HepG2 (cell line): ENCODE results near the gene DPYD. TPM values are rescaled to one million over a fixed set of nuclear protein-coding genes. Genes with fewer than 3 reads are reported as not detected.

ENCODE experiments used
- ATAC-seq: fragments of 200-7000 bp; cut with Tn5 transposase; 3 replicates; pipeline ENCODE4 v1.9.1; 2020; ENCODE audit warnings: mild to moderate bottlenecking, moderate library complexity
- BruUV-seq: library from RNA; stranded (reverse); fragments of 400-500 nt; replicated peaks from 2 replicates; lab custom pipeline; 2021; lab: Mats Ljungman, UMichigan
- CTCF ChIA-PET: fragments of 300-600 bp; formaldehyde crosslinking; extraction: SDS; loops from one replicate; lab custom pipeline; 2021; ENCODE audit warnings: low total read pairs, inconsistent platforms, low intra/inter-chr PET ratio; lab: Yijun Ruan, JAX
- POLR2A ChIA-PET: fragments of 350-600 bp; sonication (Branson Sonifier 250); formaldehyde crosslinking; loops from one replicate; lab custom pipeline; 2020; ENCODE audit warnings: antibody characterized with exemption, inconsistent platforms; lab: Yijun Ruan, JAX
- DNase-seq: peaks from one replicate; pipeline ENCODE4 v3.0.0-alpha.2; 2015; ENCODE audit warnings: low spot score
- FAIRE-seq: peaks from 3 replicates; lab custom pipeline; 2011; peaks lifted over from hg19 to GRCh38; lab: Jason Lieb, UNC
- H2AFZ ChIP-seq: one replicate; pipeline ENCODE4 v1.6.1; 2011; ENCODE audit warnings: low read length, inconsistent platforms
- H3K27ac ChIP-seq: fragments of 300-600 bp; 3 replicates; pipeline ENCODE4 v1.8.0; 2011; ENCODE audit warnings: mixed run types, mild to moderate bottlenecking, mixed read lengths, low read length, inconsistent platforms; ENCODE audit not compliant: insufficient read depth; ENCODE audit errors: extremely low read length
- H3K27me3 ChIP-seq, 2 experiments: fragments of 200-600 bp in 1 of 2; 2 replicates in 1 of 2; 3 replicates in 1 of 2; pipeline versions ENCODE4 v1.6.0 to v1.8.0; 2011; ENCODE audit warnings: low read length in 2 of 2, mild to moderate bottlenecking in 2 of 2, moderate library complexity in 2 of 2, inconsistent platforms in 1 of 2; ENCODE audit not compliant: insufficient read depth in 2 of 2, control insufficient read depth in 1 of 2
- H3K36me3 ChIP-seq, 2 experiments: fragments of 200-600 bp in 1 of 2; replicated peaks in 1 of 2; 2 replicates in 1 of 2; 3 replicates in 1 of 2; pipeline versions ENCODE4 v1.5.1 to v1.8.0; 2011; ENCODE audit warnings: low read length in 2 of 2, inconsistent platforms in 1 of 2; ENCODE audit not compliant: insufficient read depth in 2 of 2, control insufficient read depth in 1 of 2
- H3K4me1 ChIP-seq: 2 replicates; pipeline ENCODE4 v1.5.1; 2012; ENCODE audit warnings: low read length, inconsistent platforms; ENCODE audit not compliant: insufficient read depth
- H3K4me2 ChIP-seq: 2 replicates; pipeline ENCODE4 v1.6.0; 2011; ENCODE audit warnings: low read depth, low read length, inconsistent platforms
- H3K4me3 ChIP-seq, 3 experiments: fragments of 200-600 bp in 1 of 3; sonication (generic), shearing (Covaris generic) in 1 of 3; replicated peaks in 1 of 3; 2 replicates each; pipeline ENCODE4 v1.5.1; 2011 to 2016; ENCODE audit warnings: low read length in 3 of 3, inconsistent platforms in 2 of 3, low read depth in 2 of 3, mild to moderate bottlenecking in 2 of 3, control low read depth in 1 of 3, mixed read lengths in 1 of 3; ENCODE audit not compliant: insufficient read depth in 1 of 3
- H3K79me2 ChIP-seq: one replicate; pipeline ENCODE4 v1.6.1; 2011; ENCODE audit warnings: low read length, inconsistent platforms; ENCODE audit not compliant: insufficient read depth
- H3K9ac ChIP-seq: 2 replicates; pipeline ENCODE4 v1.6.0; 2011; ENCODE audit warnings: mild to moderate bottlenecking, low read depth, low read length, inconsistent platforms; ENCODE audit not compliant: insufficient read depth
- H3K9me3 ChIP-seq: 2 replicates; pipeline ENCODE4 v1.5.1; 2012; ENCODE audit warnings: mild to moderate bottlenecking, low read length
- H4K20me1 ChIP-seq: 2 replicates; pipeline ENCODE4 v1.6.0; 2011; ENCODE audit warnings: inconsistent platforms, mild to moderate bottlenecking, low read length, moderate library complexity; ENCODE audit not compliant: insufficient read depth
- ARHGAP35 ChIP-seq: sonication (generic); formaldehyde crosslinking; IDR thresholded peaks from 2 replicates; pipeline ENCODE4 v1.9.0; 2022; ENCODE audit warnings: mild to moderate bottlenecking, inconsistent platforms, moderate library complexity, missing genetic modification reagents, borderline replicate concordance
- ARID2 ChIP-seq: sonication (generic); formaldehyde crosslinking; IDR thresholded peaks from 2 replicates; pipeline ENCODE4 v1.8.1; 2022; ENCODE audit warnings: mild to moderate bottlenecking, missing genetic modification reagents, borderline replicate concordance
- JUN ChIP-seq: sonication (generic); formaldehyde crosslinking; IDR thresholded peaks from 2 replicates; pipeline ENCODE4 v1.4.0; 2020; ENCODE audit warnings: mild to moderate bottlenecking, missing genetic modification reagents
- NCOA1 ChIP-seq: sonication (generic); formaldehyde crosslinking; IDR thresholded peaks from 2 replicates; pipeline ENCODE4 v1.9.0; 2021; ENCODE audit warnings: missing genetic modification reagents
- NCOR1 ChIP-seq: fragments of 200-600 bp; sonication (generic); IDR thresholded peaks from 2 replicates; pipeline ENCODE4 v1.7.0; 2017; ENCODE audit warnings: antibody characterized with exemption, low read length, borderline replicate concordance
- NFIC ChIP-seq: IDR thresholded peaks from 2 replicates; pipeline ENCODE4 v1.6.1; 2012; ENCODE audit warnings: mild to moderate bottlenecking, low read length, inconsistent platforms
- RXRA ChIP-seq: sonication (generic); formaldehyde crosslinking; IDR thresholded peaks from 2 replicates; pipeline ENCODE4 v1.5.1; 2020; ENCODE audit warnings: missing genetic modification reagents
- SIN3A ChIP-seq: IDR thresholded peaks from 2 replicates; pipeline ENCODE4 v1.6.1; 2011; ENCODE audit warnings: low read depth, mild to moderate bottlenecking, control low read depth, low read length, borderline replicate concordance
- SOX6 ChIP-seq, 2 experiments: fragments of 450-650 bp in 1 of 2; sonication (generic) in 1 of 2; formaldehyde crosslinking in 1 of 2; IDR thresholded peaks; 2 replicates each; pipeline versions ENCODE4 v1.4.0 to v1.6.1; 2017 to 2020; ENCODE audit warnings: antibody characterized with exemption in 1 of 2, mild to moderate bottlenecking in 1 of 2, missing genetic modification reagents in 1 of 2
- TCF7L2 ChIP-seq: IDR thresholded peaks from 2 replicates; pipeline ENCODE4 v1.6.1; 2011; ENCODE audit warnings: mild to moderate bottlenecking, low read depth, low read length, moderate library complexity
- TEAD3 ChIP-seq: optimal IDR thresholded peaks from 2 replicates; pipeline ENCODE3; 2016; ENCODE audit warnings: borderline replicate concordance
- TOPORS ChIP-seq: sonication (generic); formaldehyde crosslinking; IDR thresholded peaks from 2 replicates; pipeline ENCODE4 v1.8.0; 2023; ENCODE audit warnings: mild to moderate bottlenecking, missing genetic modification reagents
- ZNF484 ChIP-seq: sonication (generic); formaldehyde crosslinking; IDR thresholded peaks from 2 replicates; pipeline ENCODE4 v1.5.1; 2020; ENCODE audit warnings: mild to moderate bottlenecking, low read depth, missing genetic modification reagents, borderline replicate concordance
- ZNF557 ChIP-seq: sonication (generic); formaldehyde crosslinking; IDR thresholded peaks from 2 replicates; pipeline ENCODE4 v1.4.0; 2020; ENCODE audit warnings: missing genetic modification reagents
- ZNF567 ChIP-seq: sonication (generic); formaldehyde crosslinking; IDR thresholded peaks from 2 replicates; pipeline ENCODE4 v1.8.1; 2023; ENCODE audit warnings: mild to moderate bottlenecking, missing genetic modification reagents, borderline replicate concordance
- ZNF777 ChIP-seq: sonication (generic); formaldehyde crosslinking; IDR thresholded peaks from 2 replicates; pipeline ENCODE4 v1.4.0; 2020; ENCODE audit warnings: missing genetic modification reagents
- WGBS: methylation state at CpG from one replicate; pipeline ENCODE4 v1.1.6; 2017; ENCODE audit warnings: low lambda C conversion rate; 5-methylcytosine and 5-hydroxymethylcytosine counted together
- in situ Hi-C: cut with HindIII; loops from 2 replicates; pipeline ENCODE4 v1.10.0; 2017; ENCODE audit warnings: low pct_unique_long_range_greater_than_20kb; ENCODE audit not compliant: extremely low pct_ligation_motif_present
- intact Hi-C: fragments of 100-400 bp; cut with micrococcal nuclease; formaldehyde crosslinking; loops from one replicate; pipeline ENCODE4 v1.10.0; 2022; ENCODE audit not compliant: unreplicated experiment
- polyA plus RNA-seq, 8 experiments: library from polyadenylated mRNA; depleted of rRNA in 3 of 8; stranded (reverse) in 7 of 8; unstranded in 1 of 8; fragments of >200 nt; fragmentation: Illumina TruSeq in 4 of 8; extraction: Trizol in 4 of 8; gene quantifications; 2 replicates each; pipeline versions ENCODE4 v1.2.1 to v1.2.3, GENCODE V29; 2011 to 2016; ENCODE audit warnings: low read depth in 4 of 8, missing spikeins in 1 of 8, mixed read lengths in 1 of 8; ENCODE audit not compliant: insufficient read depth in 1 of 8
- total RNA-seq, 5 experiments: library from RNA; depleted of rRNA; stranded (reverse); fragments of >200 nt; fragmentation: Illumina TruSeq; extraction: Trizol; gene quantifications; 2 replicates each; pipeline ENCODE4 v1.2.3, GENCODE V29; 2016; ENCODE audit warnings: low read depth in 1 of 5
- TF ChIP-seq, protein P1 (sequence below): sonication (generic); formaldehyde crosslinking; IDR thresholded peaks from 2 replicates; pipeline ENCODE4 v1.4.0; 2020; ENCODE audit warnings: mild to moderate bottlenecking, missing genetic modification reagents, borderline replicate concordance
- TF ChIP-seq, protein P2 (sequence below): sonication (generic); formaldehyde crosslinking; IDR thresholded peaks from 2 replicates; pipeline ENCODE4 v1.4.0; 2020; ENCODE audit warnings: missing genetic modification reagents

Gene DPYD
- total and polyA plus RNA-seq, 2 of the 13 experiments (the other 11 are each of a cell fraction or from before 2014, with no cell fraction given): 1.3 to 3.4 TPM

GRCh38 chr1:97212671-97213070 lies 708.2 kb downstream of the DPYD start:
- Histone ChIP-seq H3K4me2 (no peak overlapping the region), H3K4me1 (no peaks in the 10 kb centered on the region), H3K4me3 (no peak overlapping the region), H3K27ac (no peak overlapping the region), H3K27me3 (no peaks in the 10 kb centered on the region), H4K20me1 (no peaks in the 10 kb centered on the region), H3K9ac (no peak overlapping the region), H3K79me2 (no peaks in the 10 kb centered on the region), H3K36me3 (no peaks in the 10 kb centered on the region), H2AFZ (no peak overlapping the region), H3K9me3 (peaks cover 18% of the 10 kb centered on the region; the same call in 1 of the 2 replicates)
- in situ Hi-C loops: no loop called here
- ChIA-PET CTCF (no interaction called here), POLR2A (no interaction called here)
- intact Hi-C loops: no loop called here
- ATAC-seq (no peak), DNase-seq (no peak), FAIRE-seq (no peak)
- no TSS peak for BruUV-seq
- TF ChIP-seq ARHGAP35 (no peak), TOPORS (CRISPR knock-in tag) (no peak), TCF7L2 (no peak), RXRA (no peak), NCOR1 (no peak), NCOA1 (CRISPR knock-in tag) (no peak), TEAD3 (CRISPR knock-in tag) (no peak), ARID2 (CRISPR knock-in tag) (no peak), NFIC (no peak), SIN3A (no peak), ZNF567 (CRISPR knock-in tag) (no peak), ZNF484 (CRISPR knock-in tag) (no peak), ZNF557 (no peak), SOX6 (IDR thresholded peaks at IDR 0.05) (no peak), SOX6 (CRISPR knock-in tag; IDR thresholded peaks at IDR 0.05) (no peak), ZNF777 (no peak), JUN (CRISPR knock-in tag) (no peak)
- TF ChIP-seq, protein P1, sequence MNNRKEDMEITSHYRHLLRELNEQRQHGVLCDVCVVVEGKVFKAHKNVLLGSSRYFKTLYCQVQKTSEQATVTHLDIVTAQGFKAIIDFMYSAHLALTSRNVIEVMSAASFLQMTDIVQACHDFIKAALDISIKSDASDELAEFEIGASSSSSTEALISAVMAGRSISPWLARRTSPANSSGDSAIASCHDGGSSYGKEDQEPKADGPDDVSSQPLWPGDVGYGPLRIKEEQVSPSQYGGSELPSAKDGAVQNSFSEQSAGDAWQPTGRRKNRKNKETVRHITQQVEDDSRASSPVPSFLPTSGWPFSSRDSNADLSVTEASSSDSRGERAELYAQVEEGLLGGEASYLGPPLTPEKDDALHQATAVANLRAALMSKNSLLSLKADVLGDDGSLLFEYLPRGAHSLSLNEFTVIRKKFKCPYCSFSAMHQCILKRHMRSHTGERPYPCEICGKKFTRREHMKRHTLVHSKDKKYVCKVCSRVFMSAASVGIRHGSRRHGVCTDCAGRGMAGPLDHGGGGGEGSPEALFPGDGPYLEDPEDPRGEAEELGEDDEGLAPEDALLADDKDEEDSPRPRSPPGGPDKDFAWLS (CRISPR knock-in tag): no peak
- TF ChIP-seq, protein P2, sequence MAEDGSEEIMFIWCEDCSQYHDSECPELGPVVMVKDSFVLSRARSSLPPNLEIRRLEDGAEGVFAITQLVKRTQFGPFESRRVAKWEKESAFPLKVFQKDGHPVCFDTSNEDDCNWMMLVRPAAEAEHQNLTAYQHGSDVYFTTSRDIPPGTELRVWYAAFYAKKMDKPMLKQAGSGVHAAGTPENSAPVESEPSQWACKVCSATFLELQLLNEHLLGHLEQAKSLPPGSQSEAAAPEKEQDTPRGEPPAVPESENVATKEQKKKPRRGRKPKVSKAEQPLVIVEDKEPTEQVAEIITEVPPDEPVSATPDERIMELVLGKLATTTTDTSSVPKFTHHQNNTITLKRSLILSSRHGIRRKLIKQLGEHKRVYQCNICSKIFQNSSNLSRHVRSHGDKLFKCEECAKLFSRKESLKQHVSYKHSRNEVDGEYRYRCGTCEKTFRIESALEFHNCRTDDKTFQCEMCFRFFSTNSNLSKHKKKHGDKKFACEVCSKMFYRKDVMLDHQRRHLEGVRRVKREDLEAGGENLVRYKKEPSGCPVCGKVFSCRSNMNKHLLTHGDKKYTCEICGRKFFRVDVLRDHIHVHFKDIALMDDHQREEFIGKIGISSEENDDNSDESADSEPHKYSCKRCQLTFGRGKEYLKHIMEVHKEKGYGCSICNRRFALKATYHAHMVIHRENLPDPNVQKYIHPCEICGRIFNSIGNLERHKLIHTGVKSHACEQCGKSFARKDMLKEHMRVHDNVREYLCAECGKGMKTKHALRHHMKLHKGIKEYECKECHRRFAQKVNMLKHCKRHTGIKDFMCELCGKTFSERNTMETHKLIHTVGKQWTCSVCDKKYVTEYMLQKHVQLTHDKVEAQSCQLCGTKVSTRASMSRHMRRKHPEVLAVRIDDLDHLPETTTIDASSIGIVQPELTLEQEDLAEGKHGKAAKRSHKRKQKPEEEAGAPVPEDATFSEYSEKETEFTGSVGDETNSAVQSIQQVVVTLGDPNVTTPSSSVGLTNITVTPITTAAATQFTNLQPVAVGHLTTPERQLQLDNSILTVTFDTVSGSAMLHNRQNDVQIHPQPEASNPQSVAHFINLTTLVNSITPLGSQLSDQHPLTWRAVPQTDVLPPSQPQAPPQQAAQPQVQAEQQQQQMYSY (CRISPR knock-in tag): no peak
- 72% methylated on average over 2 of the region's 2 CpGs for WGBS
